ENCODE measurements around the gene GABBR1.

DNA sequence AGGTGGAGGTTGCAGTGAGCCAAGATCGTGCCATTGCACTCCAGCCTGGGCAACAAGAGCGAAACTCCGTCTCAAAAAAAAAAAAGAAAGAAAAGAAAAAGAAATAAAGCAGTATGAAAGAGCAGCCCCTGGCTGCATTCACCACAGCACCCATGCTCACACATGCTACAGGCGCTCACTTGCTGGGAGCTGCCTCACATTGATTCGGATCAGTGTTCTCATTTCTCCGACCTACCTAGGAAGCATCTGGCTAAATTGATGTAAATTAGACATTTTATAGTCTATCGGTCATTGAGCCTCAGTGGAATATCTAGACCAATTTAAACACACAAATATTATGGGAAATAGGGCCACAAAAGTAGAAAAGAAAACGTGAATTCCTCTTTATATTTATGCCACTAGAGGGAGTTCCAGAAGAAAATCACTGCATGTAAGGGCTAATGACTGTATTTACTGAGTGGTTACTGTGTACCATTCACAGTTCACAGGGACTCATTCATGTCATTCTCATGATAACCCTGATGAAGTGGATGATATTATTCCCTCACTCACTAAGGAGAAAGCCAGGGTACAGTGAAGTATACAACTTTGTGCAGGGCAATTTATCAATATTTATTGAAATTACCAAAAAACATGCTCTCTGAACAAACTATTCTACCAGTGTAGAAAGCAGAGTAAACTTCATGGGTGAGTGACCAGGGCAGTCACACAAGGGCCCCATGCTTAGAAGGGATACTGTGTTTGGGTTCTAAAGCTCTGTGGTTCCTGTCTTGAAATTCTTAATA is 18.6 kb upstream of the GABBR1 start:
- TF ChIP-seq YY1 (IDR thresholded peaks at IDR 0.05; ENCODE audit: insufficient read depth, insufficient read length) (no peak), SUZ12 (IDR thresholded peaks at IDR 0.05; ENCODE audit: extremely low read depth, insufficient read depth, insufficient read length) (no peak)
